Measurements from ENCODE around the gene TRIO.

Gene TRIO

GRCh38 chr5:14400085-14400484, 256.9 kb downstream of the TRIO start:
- H3K27ac ChIP-seq (ENCODE audit: low read depth, low read length) = no peak overlapping the region
- peaks cover 26% of the 10 kb centered on the region for H3K36me3 ChIP-seq (ENCODE audit: insufficient read depth, low read length)

GRCh38 chr5:14400611-14401010, 257.5 kb downstream of the TRIO start:
- no peak overlapping the region for H3K27ac ChIP-seq (ENCODE audit: low read depth, low read length)
- H3K9ac ChIP-seq (ENCODE audit: low read length) = no peak overlapping the region
- peaks cover 26% of the 10 kb centered on the region for H3K36me3 ChIP-seq (ENCODE audit: insufficient read depth, low read length)
- no peaks in the 10 kb centered on the region for H3K27me3 ChIP-seq (ENCODE audit: control insufficient read depth in 1 of 2, insufficient read depth in 2 of 2, low read length in 2 of 2)
- peaks cover 3% of the 10 kb centered on the region for H3K4me1 ChIP-seq (ENCODE audit: insufficient read depth, low read length)
- no peaks in the 10 kb centered on the region for H3K9me3 ChIP-seq (ENCODE audit: low read length)
- no peak overlapping the region for H3K4me3 ChIP-seq (ENCODE audit: low read depth in 1 of 2, low read length in 2 of 2)

More at GRCh38 chr5:14400085-14400484, 256.9 kb downstream of the TRIO start:
- peaks cover 3% of the 10 kb centered on the region for H3K4me1 ChIP-seq (ENCODE audit: insufficient read depth, low read length)
- no peaks in the 10 kb centered on the region for H3K9me3 ChIP-seq (ENCODE audit: low read length)
- no peaks in the 10 kb centered on the region for H3K27me3 ChIP-seq (ENCODE audit: control insufficient read depth in 1 of 2, insufficient read depth in 2 of 2, low read length in 2 of 2)
- no peak overlapping the region for H3K4me3 ChIP-seq (ENCODE audit: low read depth in 1 of 2, low read length in 2 of 2)
- no peak overlapping the region for H3K9ac ChIP-seq (ENCODE audit: low read length)

- Histone ChIP-seq H3K36me3 (ENCODE audit: insufficient read depth, low read length) (peaks cover 36% of the 10 kb centered on the region), H3K27ac (ENCODE audit: low read depth, low read length) (no peak overlapping the region), H3K9ac (ENCODE audit: low read length) (no peak overlapping the region), H3K27me3 (ENCODE audit: control insufficient read depth in 1 of 2, insufficient read depth in 2 of 2, low read length in 2 of 2) (no peaks in the 10 kb centered on the region), H3K9me3 (ENCODE audit: low read length) (no peaks in the 10 kb centered on the region), H3K4me3 (ENCODE audit: low read depth in 1 of 2, low read length in 2 of 2) (no peak overlapping the region), H3K4me1 (ENCODE audit: insufficient read depth, low read length) (peaks cover 3% of the 10 kb centered on the region)
Observed at GRCh38 chr5:14401639-14402038, 258.5 kb downstream of the TRIO start.

GRCh38 chr5:14402424-14402823, 259.3 kb downstream of the TRIO start:
- peaks cover 3% of the 10 kb centered on the region for H3K4me1 ChIP-seq (ENCODE audit: insufficient read depth, low read length)
- H3K9me3 ChIP-seq (ENCODE audit: low read length) = no peaks in the 10 kb centered on the region
- H3K9ac ChIP-seq (ENCODE audit: low read length) = no peak overlapping the region
- H3K36me3 ChIP-seq (ENCODE audit: insufficient read depth, low read length) = peaks cover 37% of the 10 kb centered on the region
- H3K27me3 ChIP-seq (ENCODE audit: control insufficient read depth in 1 of 2, insufficient read depth in 2 of 2, low read length in 2 of 2) = no peaks in the 10 kb centered on the region
- H3K4me3 ChIP-seq (ENCODE audit: low read depth in 1 of 2, low read length in 2 of 2) = no peak overlapping the region
- no peak overlapping the region for H3K27ac ChIP-seq (ENCODE audit: low read depth, low read length)

GRCh38 chr5:14404780-14405179, 261.6 kb downstream of the TRIO start:
- H3K9me3 ChIP-seq (ENCODE audit: low read length) = no peaks in the 10 kb centered on the region
- no peak overlapping the region for H3K9ac ChIP-seq (ENCODE audit: low read length)
- H3K27me3 ChIP-seq (ENCODE audit: control insufficient read depth in 1 of 2, insufficient read depth in 2 of 2, low read length in 2 of 2) = no peaks in the 10 kb centered on the region
- H3K27ac ChIP-seq (ENCODE audit: low read depth, low read length) = no peak overlapping the region
- peaks cover 39% of the 10 kb centered on the region for H3K36me3 ChIP-seq (ENCODE audit: insufficient read depth, low read length)
- H3K4me3 ChIP-seq (ENCODE audit: low read depth in 1 of 2, low read length in 2 of 2) = no peak overlapping the region
- H3K4me1 ChIP-seq (ENCODE audit: insufficient read depth, low read length) = peaks cover under 1% of the 10 kb centered on the region

GRCh38 chr5:14405267-14405666, 262.1 kb downstream of the TRIO start:
- H3K27ac ChIP-seq (ENCODE audit: low read depth, low read length) = no peak overlapping the region
- H3K36me3 ChIP-seq (ENCODE audit: insufficient read depth, low read length) = peaks cover 39% of the 10 kb centered on the region
- no peaks in the 10 kb centered on the region for H3K9me3 ChIP-seq (ENCODE audit: low read length)
- no peaks in the 10 kb centered on the region for H3K27me3 ChIP-seq (ENCODE audit: control insufficient read depth in 1 of 2, insufficient read depth in 2 of 2, low read length in 2 of 2)
- no peak overlapping the region for H3K4me3 ChIP-seq (ENCODE audit: low read depth in 1 of 2, low read length in 2 of 2)
- H3K9ac ChIP-seq (ENCODE audit: low read length) = no peak overlapping the region
- H3K4me1 ChIP-seq (ENCODE audit: insufficient read depth, low read length) = no peaks in the 10 kb centered on the region

- Histone ChIP-seq H3K9me3 (ENCODE audit: low read length) (no peaks in the 10 kb centered on the region), H3K27me3 (ENCODE audit: control insufficient read depth in 1 of 2, insufficient read depth in 2 of 2, low read length in 2 of 2) (no peaks in the 10 kb centered on the region), H3K36me3 (ENCODE audit: insufficient read depth, low read length) (peaks cover 33% of the 10 kb centered on the region), H3K9ac (ENCODE audit: low read length) (no peak overlapping the region), H3K27ac (ENCODE audit: low read depth, low read length) (no peak overlapping the region), H3K4me1 (ENCODE audit: insufficient read depth, low read length) (no peaks in the 10 kb centered on the region), H3K4me3 (ENCODE audit: low read depth in 1 of 2, low read length in 2 of 2) (no peak overlapping the region)
Observed at GRCh38 chr5:14405706-14406553, 262.8 kb downstream of the TRIO start.

- no peak overlapping the region for H3K9ac ChIP-seq (ENCODE audit: low read length)
- no peaks in the 10 kb centered on the region for H3K4me1 ChIP-seq (ENCODE audit: insufficient read depth, low read length)
- no peak overlapping the region for H3K27ac ChIP-seq (ENCODE audit: low read depth, low read length)
- H3K27me3 ChIP-seq (ENCODE audit: control insufficient read depth in 1 of 2, insufficient read depth in 2 of 2, low read length in 2 of 2) = no peaks in the 10 kb centered on the region
- H3K4me3 ChIP-seq (ENCODE audit: low read depth in 1 of 2, low read length in 2 of 2) = no peak overlapping the region
- H3K9me3 ChIP-seq (ENCODE audit: low read length) = no peaks in the 10 kb centered on the region
- H3K36me3 ChIP-seq (ENCODE audit: insufficient read depth, low read length) = peaks cover 28% of the 10 kb centered on the region
Observed at GRCh38 chr5:14406554-14406849, 263.4 kb downstream of the TRIO start.

GRCh38 chr5:14407051-14407450, 263.9 kb downstream of the TRIO start:
- no peak overlapping the region for H3K27ac ChIP-seq (ENCODE audit: low read depth, low read length)
- H3K27me3 ChIP-seq (ENCODE audit: control insufficient read depth in 1 of 2, insufficient read depth in 2 of 2, low read length in 2 of 2) = no peaks in the 10 kb centered on the region
- H3K9me3 ChIP-seq (ENCODE audit: low read length) = no peaks in the 10 kb centered on the region
- no peaks in the 10 kb centered on the region for H3K4me1 ChIP-seq (ENCODE audit: insufficient read depth, low read length)
- no peak overlapping the region for H3K4me3 ChIP-seq (ENCODE audit: low read depth in 1 of 2, low read length in 2 of 2)
- H3K9ac ChIP-seq (ENCODE audit: low read length) = no peak overlapping the region
- H3K36me3 ChIP-seq (ENCODE audit: insufficient read depth, low read length) = peaks cover 26% of the 10 kb centered on the region

- Histone ChIP-seq H3K36me3 (ENCODE audit: insufficient read depth, low read length) (peaks cover 33% of the 10 kb centered on the region), H3K9me3 (ENCODE audit: low read length) (no peaks in the 10 kb centered on the region), H3K27ac (ENCODE audit: low read depth, low read length) (no peak overlapping the region), H3K4me1 (ENCODE audit: insufficient read depth, low read length) (no peaks in the 10 kb centered on the region), H3K9ac (ENCODE audit: low read length) (no peak overlapping the region), H3K27me3 (ENCODE audit: control insufficient read depth in 1 of 2, insufficient read depth in 2 of 2, low read length in 2 of 2) (no peaks in the 10 kb centered on the region), H3K4me3 (ENCODE audit: low read depth in 1 of 2, low read length in 2 of 2) (no peak overlapping the region)
Observed at GRCh38 chr5:14407746-14408175, 264.6 kb downstream of the TRIO start.

- H3K27ac ChIP-seq (ENCODE audit: low read depth, low read length) = no peak overlapping the region
Observed at GRCh38 chr5:14408969-14409586, 265.9 kb downstream of the TRIO start.

GRCh38 chr5:14410068-14410393, 266.9 kb downstream of the TRIO start:
- Histone ChIP-seq H3K9me3 (ENCODE audit: low read length) (no peaks in the 10 kb centered on the region), H3K4me1 (ENCODE audit: insufficient read depth, low read length) (no peaks in the 10 kb centered on the region), H3K27me3 (ENCODE audit: control insufficient read depth in 1 of 2, insufficient read depth in 2 of 2, low read length in 2 of 2) (no peaks in the 10 kb centered on the region), H3K36me3 (ENCODE audit: insufficient read depth, low read length) (peaks cover 53% of the 10 kb centered on the region), H3K4me3 (ENCODE audit: low read depth in 1 of 2, low read length in 2 of 2) (no peak overlapping the region), H3K9ac (ENCODE audit: low read length) (no peak overlapping the region), H3K27ac (ENCODE audit: low read depth, low read length) (peak overlapping the region; percentile 12)

More at GRCh38 chr5:14408969-14409586, 265.9 kb downstream of the TRIO start:
- Histone ChIP-seq H3K4me3 (ENCODE audit: low read depth in 1 of 2, low read length in 2 of 2) (no peak overlapping the region), H3K9me3 (ENCODE audit: low read length) (no peaks in the 10 kb centered on the region), H3K4me1 (ENCODE audit: insufficient read depth, low read length) (no peaks in the 10 kb centered on the region), H3K27me3 (ENCODE audit: control insufficient read depth in 1 of 2, insufficient read depth in 2 of 2, low read length in 2 of 2) (no peaks in the 10 kb centered on the region), H3K36me3 (ENCODE audit: insufficient read depth, low read length) (peaks cover 45% of the 10 kb centered on the region), H3K9ac (ENCODE audit: low read length) (no peak overlapping the region)

Measured in muscle layer of colon (tissue), 2 donors.